ENCODE results near the gene A2ML1.
A peak's percentile ranks its signal among the peaks of the same experiment; 100 is the strongest.
"Not testable (repeated sequence)": the region's sequence is repeated elsewhere in the genome, so short reads cannot be mapped to it uniquely, and the experiment has no call there.

A2ML1 gene

DNA sequence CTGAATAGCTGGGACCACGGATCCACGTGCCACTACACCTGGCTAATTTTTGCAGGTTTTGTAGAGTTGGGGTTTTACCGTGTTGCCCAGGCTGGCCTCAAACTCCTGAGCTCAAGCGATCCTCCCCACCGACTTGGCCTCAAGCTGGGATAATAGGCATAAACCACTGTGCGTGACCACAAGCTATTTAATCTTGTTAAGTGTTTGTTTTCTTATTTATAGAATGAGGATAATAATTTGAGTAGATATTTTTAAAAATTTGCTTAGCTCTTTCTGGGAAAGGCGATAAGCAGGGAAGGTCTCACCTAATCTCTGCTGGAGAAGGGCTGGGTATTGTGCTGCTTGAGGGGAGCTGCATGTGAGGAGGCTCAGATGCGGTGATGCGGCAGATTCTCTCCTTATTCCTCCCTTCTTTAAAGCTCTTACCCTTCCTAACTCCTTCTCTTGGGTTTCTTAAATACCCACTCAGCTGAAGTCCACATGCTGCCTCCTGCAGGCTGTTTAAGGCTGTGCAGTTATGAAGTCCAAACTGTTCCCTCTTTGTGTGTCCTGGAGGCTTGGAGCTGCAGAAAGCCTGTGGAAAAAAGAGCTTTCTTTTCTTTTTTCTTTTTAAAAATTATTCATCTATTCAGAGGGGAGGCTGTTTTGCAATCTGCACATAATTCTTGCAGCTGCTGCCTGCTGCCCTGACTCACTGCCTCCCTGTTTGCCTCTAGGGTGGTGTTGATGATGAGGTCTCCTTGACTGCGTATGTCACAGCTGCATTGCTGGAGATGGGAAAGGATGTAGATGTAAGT lies 37.9 kb downstream of the A2ML1 start:
- peak; percentile 5 to 34 for DNase-seq

DNA sequence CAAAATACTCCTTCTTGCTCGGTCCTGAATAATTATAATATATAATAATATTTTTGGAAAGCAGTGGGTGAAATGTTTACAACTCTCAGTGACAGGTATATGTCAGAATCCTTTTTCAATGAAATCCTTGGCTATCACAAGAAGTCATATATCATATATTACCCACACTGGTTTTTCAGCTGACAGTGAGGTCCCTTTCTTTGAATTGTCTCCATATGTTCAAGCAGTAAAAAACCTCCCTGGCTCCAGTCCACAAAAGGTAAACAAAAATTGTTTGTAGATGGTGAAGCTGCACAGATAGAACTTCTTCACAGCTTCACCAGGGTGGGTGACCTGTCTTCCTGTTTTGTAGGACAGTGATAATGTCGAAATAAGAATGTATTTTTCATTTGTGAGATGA lies 44.0 kb downstream of the A2ML1 start:
- no peak for DNase-seq

DNA sequence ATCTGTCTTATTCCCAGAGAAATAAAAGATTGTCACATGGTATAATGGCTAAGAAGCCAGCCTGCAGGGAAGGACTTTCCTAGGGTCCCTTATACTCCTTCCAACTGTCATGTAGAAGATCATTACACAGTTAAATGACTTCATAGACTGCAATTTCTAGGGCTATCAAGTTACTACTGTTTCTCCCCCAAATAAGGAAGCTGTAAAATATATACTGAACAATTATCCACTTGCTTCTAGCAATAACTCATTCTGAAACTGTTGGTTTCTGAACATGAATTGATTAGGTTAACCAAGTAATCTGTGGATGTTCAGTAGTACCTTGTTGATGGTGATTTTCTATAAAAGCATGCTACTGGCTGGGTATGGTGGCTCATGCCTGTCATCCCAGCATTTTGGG lies 44.6 kb downstream of the A2ML1 start:
- DNase-seq: no peak

DNA sequence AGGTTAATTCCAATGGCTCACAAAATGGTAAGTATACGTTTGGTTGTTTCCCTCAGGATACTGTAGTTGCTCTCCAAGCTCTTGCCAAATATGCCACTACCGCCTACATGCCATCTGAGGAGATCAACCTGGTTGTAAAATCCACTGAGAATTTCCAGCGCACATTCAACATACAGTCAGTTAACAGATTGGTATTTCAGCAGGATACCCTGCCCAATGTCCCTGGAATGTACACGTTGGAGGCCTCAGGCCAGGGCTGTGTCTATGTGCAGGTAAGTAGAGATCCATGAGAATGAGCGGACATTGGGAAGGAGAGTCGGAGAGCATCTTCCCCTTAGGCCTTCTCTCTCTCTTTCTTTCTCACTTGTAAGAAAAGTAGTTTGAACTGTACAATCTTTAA lies 45.4 kb downstream of the A2ML1 start:
- DNase-seq: peak in 1 of 2 donors; percentile 5

DNA sequence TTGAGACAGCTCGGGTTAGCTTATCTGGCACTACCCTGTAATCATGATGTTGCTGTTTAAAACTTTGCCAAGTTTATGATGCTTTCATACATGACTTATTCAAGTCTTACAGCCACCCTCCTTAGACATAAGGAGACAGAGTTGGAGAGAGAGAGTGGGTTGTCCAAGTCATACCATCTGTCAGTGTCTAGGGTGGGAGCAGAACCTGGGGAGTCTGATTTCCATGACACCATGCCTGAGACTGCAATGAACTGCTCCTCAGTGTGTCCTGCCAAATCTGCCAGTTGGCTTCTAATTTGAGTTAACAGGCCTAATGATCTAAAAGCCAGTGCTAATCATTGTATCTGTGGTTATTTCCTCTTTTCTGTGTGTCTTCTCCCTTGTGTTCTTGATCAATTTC lies 48.2 kb downstream of the A2ML1 start:
- DNase-seq: no peak

DNA sequence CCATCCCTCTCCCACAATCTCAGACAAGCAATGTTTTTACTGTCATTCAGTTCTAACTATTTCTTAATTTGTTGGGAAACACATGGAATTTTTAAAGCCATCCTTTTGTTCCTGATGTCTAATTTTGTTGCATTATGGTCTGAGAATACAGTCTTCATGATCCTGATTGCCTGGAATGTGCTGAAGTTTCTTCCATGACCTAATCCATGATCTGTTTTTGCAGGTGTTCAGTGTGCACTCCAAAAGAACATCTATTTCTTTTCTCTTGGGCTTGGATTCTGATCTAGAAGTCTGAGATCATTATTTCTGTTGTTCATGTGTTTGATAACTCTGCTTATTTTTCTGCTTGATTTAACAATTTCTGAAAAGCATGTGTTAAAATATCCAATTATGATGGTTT lies 48.6 kb downstream of the A2ML1 start:
- DNase-seq: no peak

DNA sequence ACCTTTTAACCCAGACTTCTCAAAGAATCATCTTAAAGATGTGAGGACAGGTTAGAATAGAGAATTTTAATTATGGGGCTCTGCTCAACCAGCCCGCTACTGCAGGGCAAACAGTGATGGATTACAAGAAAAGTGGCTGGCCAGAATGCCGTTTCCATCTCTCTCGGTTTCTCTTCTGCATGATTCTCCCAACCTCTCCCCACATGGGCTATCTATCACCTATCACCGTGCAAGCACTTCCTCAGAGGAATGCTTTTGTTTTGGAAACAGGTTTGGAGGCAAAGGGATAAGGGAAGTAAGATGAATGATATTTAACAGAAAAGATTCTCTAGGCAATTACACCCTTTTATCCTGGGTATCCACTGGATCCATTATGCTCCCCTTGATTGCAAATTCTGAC lies 54.5 kb downstream of the A2ML1 start:
- DNase-seq: no peak

DNA sequence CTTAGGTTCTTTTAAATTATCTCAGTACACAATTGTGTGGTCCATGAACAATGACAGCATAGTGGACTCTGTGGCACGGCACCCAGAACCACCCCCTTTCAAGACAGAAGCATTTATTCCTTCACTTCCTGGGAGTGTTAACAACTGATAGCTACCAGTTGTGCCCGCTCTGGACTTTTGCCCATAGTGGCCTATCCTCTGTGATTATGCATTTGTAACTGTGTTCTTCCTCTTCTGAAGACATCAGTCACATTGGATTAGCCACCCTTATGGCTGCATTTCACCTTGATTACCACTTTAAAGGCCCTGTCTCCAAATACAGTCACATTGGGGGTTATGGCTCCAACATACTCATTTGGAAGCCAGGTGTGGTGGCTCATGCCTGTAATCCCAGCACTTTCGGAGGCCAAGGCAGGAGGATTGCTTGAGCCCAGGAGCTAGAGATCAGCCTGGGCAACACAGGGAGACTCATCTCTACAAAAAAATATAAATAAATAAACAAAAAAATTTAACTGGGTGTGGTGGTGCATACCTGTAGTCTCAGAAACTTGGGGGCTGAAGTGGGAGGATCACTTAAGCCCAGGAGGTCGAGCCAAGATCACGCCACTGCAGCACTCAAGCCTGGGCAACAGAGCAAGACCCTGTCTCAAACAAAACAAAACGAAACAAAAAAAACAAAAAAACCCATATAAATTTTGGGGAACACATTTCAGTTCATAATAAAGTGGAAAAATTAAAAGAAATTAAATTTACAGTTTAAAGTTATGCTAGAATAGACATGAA lies 64.3 kb downstream of the A2ML1 start:
- DNase-seq: no peak

DNA sequence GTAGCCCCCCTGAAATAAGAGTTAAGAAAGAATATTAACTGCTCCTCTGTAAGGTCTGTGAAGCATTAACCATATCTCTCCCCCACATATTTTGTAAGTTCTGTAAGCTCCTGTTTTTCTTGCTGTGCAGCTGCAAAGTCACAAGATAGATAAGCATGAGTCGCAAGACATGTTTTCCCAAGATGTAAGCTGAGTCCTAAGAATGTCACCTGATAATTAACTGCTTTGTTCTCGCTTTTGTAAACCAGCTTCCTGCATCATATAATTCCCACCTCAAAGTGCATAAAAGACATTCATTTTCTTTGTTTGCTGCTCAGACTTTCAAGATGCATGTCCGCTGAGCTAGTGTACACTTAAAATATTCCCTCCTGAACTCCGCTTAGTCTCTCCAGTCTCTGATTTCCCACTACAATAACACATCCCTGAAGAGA lies 64.9 kb downstream of the A2ML1 start:
- no peak for DNase-seq

DNA sequence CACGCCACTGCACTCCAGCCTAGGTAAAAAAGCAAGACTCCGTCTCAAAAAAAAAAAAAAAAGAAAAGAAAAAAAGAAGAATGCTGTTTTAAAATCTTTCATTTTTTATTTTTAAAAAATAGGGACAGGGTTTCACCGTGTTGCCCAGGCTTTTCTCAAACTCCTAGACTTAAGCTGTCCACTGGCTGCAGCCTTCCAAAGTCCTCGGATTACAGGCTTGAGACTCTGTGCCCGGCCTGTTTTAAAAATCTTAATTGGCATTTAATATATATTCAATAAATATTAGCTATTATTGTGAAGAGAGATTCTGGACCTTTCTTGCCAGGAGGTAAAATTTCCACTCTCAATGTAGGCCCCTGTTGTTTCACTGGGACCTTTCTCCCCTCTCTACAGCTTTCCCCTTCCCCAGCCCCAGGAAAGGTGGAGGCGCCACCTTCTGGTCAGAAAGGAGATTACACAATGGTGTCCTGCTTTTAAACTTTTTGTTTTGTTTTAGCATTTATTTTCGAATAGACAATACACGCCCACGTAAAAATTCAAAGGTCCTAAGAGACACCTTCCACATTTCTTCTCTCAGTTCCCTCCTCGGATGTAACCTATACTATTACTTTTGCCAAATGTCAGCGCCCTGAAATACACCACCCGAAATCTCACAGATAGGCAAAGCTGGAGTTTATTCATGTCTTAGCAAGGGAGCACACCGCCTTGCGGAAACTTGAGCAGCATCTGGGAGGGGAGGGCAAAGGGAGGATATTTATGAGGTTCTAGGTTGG lies 68.1 kb downstream of the A2ML1 start:
- peak in 1 of 2 donors; percentile 18 for DNase-seq

DNA sequence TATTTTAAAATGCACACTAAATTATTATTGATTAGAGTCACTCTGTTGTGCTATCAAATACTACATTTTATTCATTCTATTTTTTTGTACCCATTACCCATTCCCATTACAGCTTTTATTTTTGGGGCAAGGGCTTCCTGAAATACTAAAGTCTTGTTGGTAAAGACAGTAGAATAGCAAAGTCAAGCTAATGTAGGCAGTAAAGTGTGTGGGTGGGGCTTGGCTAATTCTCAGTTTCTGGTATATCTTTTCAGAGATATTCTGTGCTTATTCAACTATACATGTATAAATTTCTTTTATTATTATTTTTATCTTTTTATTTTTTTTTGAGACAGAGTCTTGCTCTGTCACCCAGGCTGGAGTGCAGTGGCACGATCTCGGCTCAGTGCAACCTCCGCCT lies 69.6 kb downstream of the A2ML1 start:
- no peak for DNase-seq

DNA sequence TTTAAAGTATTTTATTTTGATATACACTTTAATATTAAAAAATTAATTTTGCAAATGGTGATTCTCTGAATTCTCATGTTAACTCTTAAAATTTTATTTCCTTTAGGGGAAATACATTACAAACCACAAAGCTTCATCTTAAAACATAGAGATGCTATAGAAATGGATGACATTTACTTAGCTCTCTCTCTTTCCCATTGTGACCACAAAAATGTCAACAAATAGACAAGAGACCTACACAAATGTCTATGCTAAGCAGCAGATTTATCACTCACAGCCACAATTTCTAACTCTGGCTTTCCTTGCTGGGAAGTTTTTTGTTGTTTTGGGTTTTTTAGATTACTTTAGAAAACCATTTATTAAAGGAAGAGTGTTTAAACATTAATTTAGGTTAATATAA lies 72.0 kb downstream of the A2ML1 start:
- DNase-seq: no peak

DNA sequence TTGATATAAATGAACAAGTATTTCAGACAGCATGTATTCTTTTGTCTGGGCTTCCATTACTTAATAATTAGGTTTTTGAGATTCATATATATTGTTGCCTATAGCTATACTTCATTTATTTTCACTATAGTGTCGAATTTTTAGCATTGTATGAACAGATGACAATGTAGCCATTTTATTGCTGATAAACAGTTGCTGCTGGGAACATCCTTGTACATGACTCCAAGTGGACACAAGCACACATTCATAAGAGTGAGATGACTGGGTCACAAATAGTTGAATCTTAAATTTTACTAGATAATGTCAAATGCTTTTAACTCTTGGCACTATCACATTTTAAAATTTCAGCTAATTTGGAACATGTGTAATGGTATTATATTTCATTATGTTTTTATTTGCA lies 72.6 kb downstream of the A2ML1 start:
- no peak for DNase-seq

DNA sequence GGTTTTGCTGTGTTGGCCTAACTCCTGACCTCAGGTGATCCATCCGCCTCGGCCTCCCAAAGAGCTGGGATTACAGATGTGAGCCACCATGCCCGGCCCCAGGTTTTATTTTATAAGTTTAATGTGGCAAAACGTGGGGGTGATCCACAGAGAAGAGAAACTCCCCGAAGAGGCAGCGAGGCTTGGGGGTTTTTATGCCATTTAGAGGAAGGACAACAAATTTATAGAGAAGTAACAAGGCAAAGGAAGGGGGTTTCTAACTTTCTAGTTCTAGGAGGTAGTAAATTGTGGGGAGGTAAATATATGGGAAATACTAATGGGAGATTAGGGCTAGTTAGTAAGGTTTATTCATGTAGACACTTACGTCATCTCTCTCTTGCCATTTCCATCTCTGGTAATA lies 74.7 kb downstream of the A2ML1 start:
- no peak for DNase-seq

DNA sequence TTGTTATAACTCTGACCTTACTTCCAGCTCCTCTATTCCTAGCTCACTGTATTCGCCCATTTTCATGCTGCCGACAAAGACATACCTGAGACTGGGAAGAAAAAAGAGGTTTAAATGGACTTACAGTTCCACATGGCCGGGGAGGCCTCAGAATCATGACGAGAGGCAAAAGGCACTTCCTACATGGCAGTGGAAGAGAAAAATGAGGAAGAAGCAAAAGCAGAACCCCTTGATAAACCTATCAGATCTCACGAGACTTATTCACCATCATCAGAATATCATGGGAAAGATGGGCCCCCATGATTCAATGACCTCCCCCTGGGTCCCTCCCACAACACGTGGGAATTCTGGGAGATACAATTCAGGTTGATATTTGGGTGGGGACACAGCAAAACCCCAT lies 77.4 kb downstream of the A2ML1 start:
- no peak for DNase-seq

DNA sequence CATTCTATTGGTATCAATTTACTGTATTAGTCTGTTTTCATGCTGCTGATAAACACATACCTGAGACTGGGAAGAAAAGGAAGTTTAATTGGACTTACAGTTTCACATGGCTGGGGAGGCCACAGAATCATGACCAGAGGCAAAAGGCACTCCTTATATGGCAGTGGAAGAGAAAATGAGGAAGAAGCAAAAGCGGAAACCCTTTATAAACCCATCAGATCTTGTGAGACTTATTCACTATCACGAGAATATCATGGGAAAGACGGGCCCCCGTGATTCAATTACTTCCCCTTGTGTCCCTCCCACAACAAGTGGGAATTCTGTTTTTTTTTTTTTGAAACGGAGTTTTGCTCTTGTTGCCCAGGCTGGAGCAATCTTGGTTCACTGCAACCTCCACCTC lies 80.3 kb downstream of the A2ML1 start:
- DNase-seq: not testable (repeated sequence)

DNA sequence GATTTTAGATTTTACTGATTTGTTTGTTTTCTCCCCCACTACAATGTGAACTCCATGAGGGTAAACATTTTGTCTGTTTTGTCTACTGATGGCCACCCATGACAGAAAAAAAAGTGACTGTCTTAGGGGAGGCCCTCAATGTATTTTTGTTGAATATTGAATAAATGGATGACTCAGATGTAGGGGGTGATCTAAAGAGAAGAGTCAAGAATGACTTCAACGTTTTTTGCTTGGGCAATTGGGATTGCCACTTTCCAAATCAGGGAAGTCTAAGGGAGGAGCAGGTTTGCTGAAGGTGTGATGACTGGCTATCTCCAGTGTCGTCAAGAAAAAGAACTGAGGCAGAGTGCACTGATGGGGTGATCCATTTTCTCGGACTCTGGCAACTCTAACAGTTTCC lies 81.2 kb downstream of the A2ML1 start:
- no peak for DNase-seq

DNA sequence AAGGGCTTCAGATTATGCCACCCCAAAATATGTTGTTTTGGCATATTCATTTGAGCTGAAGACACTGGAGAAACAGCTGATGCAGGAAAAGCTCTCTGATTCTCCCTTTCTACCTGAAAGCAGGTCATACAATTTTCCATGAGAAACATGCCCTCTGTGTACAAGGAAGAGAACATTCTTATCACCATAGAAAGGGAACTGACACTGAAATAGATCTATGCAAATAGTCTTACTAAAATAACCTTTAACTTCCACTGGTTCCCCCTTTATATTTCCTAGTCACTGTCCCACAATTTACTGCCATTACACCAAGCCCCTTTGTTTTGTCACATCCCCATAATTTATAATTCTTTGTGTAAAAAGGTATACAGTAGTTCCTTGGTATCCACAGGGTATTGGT lies 82.2 kb downstream of the A2ML1 start:
- DNase-seq: no peak

DNA sequence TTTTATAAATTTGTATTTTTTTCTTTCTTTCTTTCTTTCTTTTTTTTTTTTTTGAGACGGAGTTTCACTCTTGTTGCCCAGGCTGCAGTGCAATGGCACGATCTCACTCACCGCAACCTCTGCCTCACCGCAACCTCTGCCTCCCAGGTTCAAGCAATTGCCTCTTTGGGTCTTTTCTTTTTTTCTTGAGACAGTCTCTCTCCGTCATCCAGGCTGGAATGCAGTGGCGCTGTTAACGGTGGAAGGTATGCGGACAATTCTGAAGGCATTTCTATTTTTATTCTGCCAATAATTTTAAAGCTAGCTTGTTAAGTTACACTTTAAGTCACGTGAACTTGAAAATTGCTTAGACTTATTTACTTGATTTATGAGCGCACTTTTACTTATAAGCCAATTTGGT lies 83.1 kb downstream of the A2ML1 start:
- DNase-seq: no peak

DNA sequence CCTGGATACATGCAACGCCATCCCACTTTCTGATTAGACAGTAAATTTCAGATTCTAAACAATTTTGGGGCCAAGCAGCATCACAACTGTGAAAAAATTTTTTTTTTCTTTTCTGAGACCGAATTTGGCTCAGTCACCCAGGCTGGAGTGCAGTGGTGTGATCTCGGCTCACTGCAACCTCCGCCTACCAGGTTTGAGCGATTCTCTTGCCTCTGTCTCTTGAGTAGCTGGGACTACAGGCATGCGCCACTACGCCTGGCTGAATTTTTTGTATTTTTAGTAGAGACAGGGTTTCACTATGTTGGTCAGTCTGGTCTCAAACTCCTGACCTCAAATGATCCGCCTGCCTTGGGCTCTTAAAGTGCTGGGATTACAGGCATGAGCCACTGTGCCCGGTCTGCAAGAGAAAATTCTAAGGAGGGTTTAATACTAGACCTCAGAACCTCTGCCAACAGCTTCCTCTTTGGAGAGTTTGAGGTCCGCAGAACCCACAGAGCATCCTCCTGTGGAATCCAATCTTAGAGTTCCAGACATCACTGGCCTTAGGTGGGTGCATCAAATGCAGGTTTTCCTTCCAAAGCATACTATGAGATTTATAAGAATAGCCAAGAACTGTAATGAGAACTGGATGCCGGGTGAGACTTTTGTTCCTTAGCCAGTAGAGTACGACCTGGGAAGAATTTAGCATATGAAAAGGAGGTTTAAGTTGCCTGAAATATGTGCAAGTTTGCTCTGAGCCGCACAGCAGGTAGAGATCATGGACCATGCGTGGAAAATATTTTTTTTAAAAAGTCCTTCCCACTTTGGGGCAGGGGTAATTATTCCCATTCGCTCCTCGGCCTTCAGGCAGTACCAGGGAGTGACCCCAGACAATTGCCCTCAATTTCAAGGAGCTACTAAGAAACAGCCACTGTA lies 84.1 kb downstream of the A2ML1 start:
- DNase-seq: no peak

DNA sequence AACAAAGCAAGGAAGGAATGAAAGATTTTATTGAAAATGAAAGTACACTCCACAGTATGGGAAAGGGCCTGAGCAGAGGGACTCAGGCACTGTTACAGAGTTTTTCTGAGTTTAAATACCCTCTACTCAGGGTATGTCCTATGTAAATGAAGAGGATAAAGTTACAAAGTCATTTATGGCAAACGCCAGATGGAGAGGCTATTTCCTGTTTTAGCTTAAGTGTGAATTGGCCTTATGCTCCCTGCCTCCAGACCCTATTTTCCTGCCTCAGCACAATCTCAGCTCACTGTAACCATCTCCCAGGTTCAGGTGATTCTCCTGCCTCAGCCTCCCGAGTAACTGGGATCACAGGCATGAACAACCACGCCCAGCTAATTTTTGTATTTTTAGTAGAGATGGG lies 85.1 kb downstream of the A2ML1 start:
- no peak for DNase-seq

DNA sequence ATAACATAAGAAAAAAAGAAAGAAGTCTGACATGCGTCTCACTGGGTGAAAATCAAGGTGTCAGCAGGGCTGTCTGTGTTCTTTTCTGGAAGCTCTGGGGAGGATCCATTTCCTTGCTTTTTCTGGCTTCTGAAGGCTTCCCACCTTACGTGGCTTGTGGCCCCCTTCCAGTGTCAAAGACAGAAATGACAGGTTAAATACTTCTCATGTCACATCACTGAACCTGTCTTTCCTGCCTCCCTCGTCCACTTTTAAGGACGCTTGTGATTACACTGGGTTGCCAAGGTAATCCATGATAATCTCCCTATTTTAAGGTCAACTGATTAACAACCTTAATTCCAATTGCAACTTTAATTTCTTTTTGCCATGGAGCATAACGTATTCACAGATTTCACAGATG lies 87.3 kb downstream of the A2ML1 start:
- DNase-seq: no peak

Measured in hippocampal formation (tissue), 2 donors.